Measurements from ENCODE around the gene KNSTRN.
A peak's percentile ranks its signal among the peaks of the same experiment; 100 is the strongest.

KNSTRN gene

GRCh38 chr15:40344217-40344616 is 38.3 kb upstream of the KNSTRN start:
- Histone ChIP-seq H3K9me3 (no peaks in the 10 kb centered on the region), H3K4me1 (ENCODE audit: control insufficient read depth in 1 of 2, insufficient read depth in 1 of 2, low read depth in 1 of 2, low read length in 1 of 2) (peaks cover 0 to 16% of the 10 kb centered on the region in 2 experiments), H3K27me3 (no peaks in the 10 kb centered on the region), H3K4me3 (ENCODE audit: low read depth in 1 of 2, low read length in 1 of 2) (no peak overlapping the region), H3K27ac (no peak overlapping the region), H3K36me3 (no peaks in the 10 kb centered on the region)
- TF ChIP-seq, protein P1, sequence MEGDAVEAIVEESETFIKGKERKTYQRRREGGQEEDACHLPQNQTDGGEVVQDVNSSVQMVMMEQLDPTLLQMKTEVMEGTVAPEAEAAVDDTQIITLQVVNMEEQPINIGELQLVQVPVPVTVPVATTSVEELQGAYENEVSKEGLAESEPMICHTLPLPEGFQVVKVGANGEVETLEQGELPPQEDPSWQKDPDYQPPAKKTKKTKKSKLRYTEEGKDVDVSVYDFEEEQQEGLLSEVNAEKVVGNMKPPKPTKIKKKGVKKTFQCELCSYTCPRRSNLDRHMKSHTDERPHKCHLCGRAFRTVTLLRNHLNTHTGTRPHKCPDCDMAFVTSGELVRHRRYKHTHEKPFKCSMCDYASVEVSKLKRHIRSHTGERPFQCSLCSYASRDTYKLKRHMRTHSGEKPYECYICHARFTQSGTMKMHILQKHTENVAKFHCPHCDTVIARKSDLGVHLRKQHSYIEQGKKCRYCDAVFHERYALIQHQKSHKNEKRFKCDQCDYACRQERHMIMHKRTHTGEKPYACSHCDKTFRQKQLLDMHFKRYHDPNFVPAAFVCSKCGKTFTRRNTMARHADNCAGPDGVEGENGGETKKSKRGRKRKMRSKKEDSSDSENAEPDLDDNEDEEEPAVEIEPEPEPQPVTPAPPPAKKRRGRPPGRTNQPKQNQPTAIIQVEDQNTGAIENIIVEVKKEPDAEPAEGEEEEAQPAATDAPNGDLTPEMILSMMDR (IDR thresholded peaks at IDR 0.05): no peak

DNA sequence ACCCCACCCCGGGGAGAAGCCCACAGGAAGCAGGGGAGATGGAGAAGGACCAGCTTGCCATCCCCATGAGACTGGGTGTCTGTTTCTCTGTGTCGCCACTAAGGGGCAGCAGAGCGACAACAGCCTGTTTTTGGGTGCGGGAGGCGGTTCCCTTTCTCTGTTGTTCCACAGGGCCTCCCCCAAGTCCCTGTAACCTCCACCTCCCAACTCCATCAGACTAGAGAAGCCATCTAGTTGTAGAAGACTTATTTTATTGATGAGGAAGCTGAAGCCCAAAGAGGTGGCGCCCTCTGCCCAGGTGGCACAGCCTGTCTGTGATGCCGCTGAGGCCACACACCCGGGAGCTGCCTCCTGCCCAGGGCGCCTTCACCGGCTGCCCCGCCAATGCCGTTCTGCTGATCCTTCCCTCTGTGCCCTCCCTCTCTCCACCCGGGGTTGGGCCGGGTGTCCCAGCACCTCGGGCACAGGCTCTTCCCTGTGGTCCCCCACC is 37.8 kb upstream of the KNSTRN start:
- Histone ChIP-seq H3K27ac (no peak overlapping the region), H3K36me3 (no peaks in the 10 kb centered on the region), H3K4me3 (ENCODE audit: low read depth in 1 of 2, low read length in 1 of 2) (no peak overlapping the region), H3K4me1 (ENCODE audit: control insufficient read depth in 1 of 2, insufficient read depth in 1 of 2, low read depth in 1 of 2, low read length in 1 of 2) (peaks cover 0 to 16% of the 10 kb centered on the region in 2 experiments), H3K9me3 (no peaks in the 10 kb centered on the region), H3K27me3 (no peaks in the 10 kb centered on the region)
- TF ChIP-seq, protein P1 (IDR thresholded peaks at IDR 0.05): peak; percentile 85

- H3K36me3 ChIP-seq: no peaks in the 10 kb centered on the region
- H3K9me3 ChIP-seq: no peaks in the 10 kb centered on the region
- H3K4me3 ChIP-seq (ENCODE audit: low read depth in 1 of 2, low read length in 1 of 2): no peak overlapping the region
- peaks cover 0 to 13% of the 10 kb centered on the region in 2 experiments for H3K4me1 ChIP-seq (ENCODE audit: control insufficient read depth in 1 of 2, insufficient read depth in 1 of 2, low read depth in 1 of 2, low read length in 1 of 2)
- no peaks in the 10 kb centered on the region for H3K27me3 ChIP-seq
- TF ChIP-seq, protein P1 (IDR thresholded peaks at IDR 0.05): no peak
- H3K27ac ChIP-seq: no peak overlapping the region
Observed at GRCh38 chr15:40345225-40345866, 37.2 kb upstream of the KNSTRN start.

GRCh38 chr15:40345867-40346578 is 36.5 kb upstream of the KNSTRN start:
- H3K27me3 ChIP-seq: no peaks in the 10 kb centered on the region
- TF ChIP-seq, protein P1 (IDR thresholded peaks at IDR 0.05): no peak
- no peak overlapping the region for H3K27ac ChIP-seq
- H3K4me1 ChIP-seq (ENCODE audit: control insufficient read depth in 1 of 2, insufficient read depth in 1 of 2, low read depth in 1 of 2, low read length in 1 of 2): peaks cover 0 to 7% of the 10 kb centered on the region in 2 experiments
- H3K36me3 ChIP-seq: no peaks in the 10 kb centered on the region
- H3K4me3 ChIP-seq (ENCODE audit: low read depth in 1 of 2, low read length in 1 of 2): no peak overlapping the region
- H3K9me3 ChIP-seq: no peaks in the 10 kb centered on the region

- peaks cover 0 to 7% of the 10 kb centered on the region in 2 experiments for H3K4me1 ChIP-seq (ENCODE audit: control insufficient read depth in 1 of 2, insufficient read depth in 1 of 2, low read depth in 1 of 2, low read length in 1 of 2)
- no peaks in the 10 kb centered on the region for H3K36me3 ChIP-seq
- no peak overlapping the region for H3K27ac ChIP-seq
- TF ChIP-seq, protein P1 (IDR thresholded peaks at IDR 0.05): no peak
- H3K9me3 ChIP-seq: no peaks in the 10 kb centered on the region
- H3K4me3 ChIP-seq (ENCODE audit: low read depth in 1 of 2, low read length in 1 of 2): no peak overlapping the region
- no peaks in the 10 kb centered on the region for H3K27me3 ChIP-seq
Observed at GRCh38 chr15:40346579-40347558, 35.7 kb upstream of the KNSTRN start.

Measured in neutrophil (primary cell).